ENCODE data around the gene CD8B2.

- TF ChIP-seq, protein P1, sequence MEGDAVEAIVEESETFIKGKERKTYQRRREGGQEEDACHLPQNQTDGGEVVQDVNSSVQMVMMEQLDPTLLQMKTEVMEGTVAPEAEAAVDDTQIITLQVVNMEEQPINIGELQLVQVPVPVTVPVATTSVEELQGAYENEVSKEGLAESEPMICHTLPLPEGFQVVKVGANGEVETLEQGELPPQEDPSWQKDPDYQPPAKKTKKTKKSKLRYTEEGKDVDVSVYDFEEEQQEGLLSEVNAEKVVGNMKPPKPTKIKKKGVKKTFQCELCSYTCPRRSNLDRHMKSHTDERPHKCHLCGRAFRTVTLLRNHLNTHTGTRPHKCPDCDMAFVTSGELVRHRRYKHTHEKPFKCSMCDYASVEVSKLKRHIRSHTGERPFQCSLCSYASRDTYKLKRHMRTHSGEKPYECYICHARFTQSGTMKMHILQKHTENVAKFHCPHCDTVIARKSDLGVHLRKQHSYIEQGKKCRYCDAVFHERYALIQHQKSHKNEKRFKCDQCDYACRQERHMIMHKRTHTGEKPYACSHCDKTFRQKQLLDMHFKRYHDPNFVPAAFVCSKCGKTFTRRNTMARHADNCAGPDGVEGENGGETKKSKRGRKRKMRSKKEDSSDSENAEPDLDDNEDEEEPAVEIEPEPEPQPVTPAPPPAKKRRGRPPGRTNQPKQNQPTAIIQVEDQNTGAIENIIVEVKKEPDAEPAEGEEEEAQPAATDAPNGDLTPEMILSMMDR (IDR thresholded peaks at IDR 0.05; ENCODE audit: low read length), result no peak
- TF ChIP-seq EZH2 (optimal IDR thresholded peaks at IDR 0.05; ENCODE audit: low read depth, low read length) (no peak), EZH2phosphoT487 (IDR thresholded peaks at IDR 0.05; ENCODE audit: low read length) (no peak)
Measured at GRCh38 chr2:106541333-106541732, 54.2 kb downstream of the CD8B2 start.

All from MM.1S (cell line).